Liver (tissue), 9 donors: ENCODE results near the gene REEP3. TPM values are rescaled to one million over a fixed set of nuclear protein-coding genes. Genes with fewer than 3 reads are reported as not detected.

Experiments used
- DNase-seq: peaks from one replicate; pipeline ENCODE4 v3.0.0-alpha.2; 2017; ENCODE audit warnings: low spot score
- H3K27ac ChIP-seq, 2 donors: one replicate each; pipeline ENCODE4 v1.7.0; 2013; ENCODE audit warnings: inconsistent platforms in 2 of 2, low read length in 2 of 2, control low read depth in 1 of 2, low read depth in 1 of 2, mild to moderate bottlenecking in 1 of 2
- H3K27me3 ChIP-seq, 4 donors: one replicate each; pipeline versions ENCODE4 v1.6.1 to v1.7.0; 2013; ENCODE audit warnings: low read length in 3 of 4, inconsistent platforms in 1 of 4, mild to moderate bottlenecking in 1 of 4, moderate library complexity in 1 of 4; ENCODE audit not compliant: control insufficient read depth in 4 of 4, insufficient read depth in 4 of 4
- H3K36me3 ChIP-seq, 4 donors: one replicate each; pipeline versions ENCODE4 v1.6.1 to v1.7.0; 2013; ENCODE audit warnings: low read length in 3 of 4, mild to moderate bottlenecking in 3 of 4, low read depth in 1 of 4, moderate library complexity in 1 of 4; ENCODE audit not compliant: control insufficient read depth in 4 of 4, insufficient read depth in 3 of 4
- H3K4me1 ChIP-seq, 4 donors: one replicate each; pipeline versions ENCODE4 v1.6.1 to v1.7.0; 2013; ENCODE audit warnings: low read length in 3 of 4, mild to moderate bottlenecking in 3 of 4, moderate library complexity in 1 of 4; ENCODE audit not compliant: control insufficient read depth in 4 of 4, insufficient read depth in 4 of 4
- H3K4me3 ChIP-seq, 3 donors: one replicate each; pipeline versions ENCODE4 v1.6.1 to v1.7.0; 2013; ENCODE audit warnings: low read length in 3 of 3, control low read depth in 1 of 3, low read depth in 1 of 3, mild to moderate bottlenecking in 1 of 3
- H3K9ac ChIP-seq, 2 donors: one replicate each; pipeline ENCODE4 v1.7.0; 2013; ENCODE audit warnings: low read length in 2 of 2, mild to moderate bottlenecking in 2 of 2, moderate library complexity in 2 of 2, control low read depth in 1 of 2, low read depth in 1 of 2
- H3K9me3 ChIP-seq, 4 donors: one replicate each; pipeline versions ENCODE4 v1.6.1 to v1.7.0; 2013; ENCODE audit warnings: low read length in 3 of 4; ENCODE audit not compliant: control insufficient read depth in 4 of 4
- ATF3 ChIP-seq: IDR thresholded peaks from 2 replicates; pipeline ENCODE4 v1.6.1; 2016; ENCODE audit warnings: antibody characterized with exemption
- CTCF ChIP-seq: fragments of 150-350 bp; IDR thresholded peaks from 2 replicates; pipeline ENCODE4 v1.5.1; 2017; ENCODE audit warnings: improper control_type of control experiment, low read depth, low read length; ENCODE audit not compliant: missing input control
- EGR1 ChIP-seq, 2 donors: IDR thresholded peaks; 2 replicates each; pipeline ENCODE4 v1.6.1; 2016 to 2018; ENCODE audit warnings: antibody characterized with exemption in 2 of 2, low read depth in 2 of 2
- FOXA1 ChIP-seq: IDR thresholded peaks from 2 replicates; pipeline ENCODE4 v1.6.1; 2016; ENCODE audit warnings: antibody characterized with exemption
- FOXA2 ChIP-seq: IDR thresholded peaks from 2 replicates; pipeline ENCODE4 v1.6.1; 2016; ENCODE audit warnings: antibody characterized with exemption
- GABPA ChIP-seq, 2 donors: IDR thresholded peaks in 1 of 2; conservative IDR thresholded peaks in 1 of 2; 2 replicates each; pipeline ENCODE4 v1.6.1; 2016; ENCODE audit warnings: antibody characterized with exemption in 2 of 2, mild to moderate bottlenecking in 1 of 2, moderate library complexity in 1 of 2
- HNF4A ChIP-seq, 2 donors: conservative IDR thresholded peaks; 2 replicates each; pipeline ENCODE4 v1.6.1; 2016; ENCODE audit warnings: antibody characterized with exemption in 2 of 2, mild to moderate bottlenecking in 2 of 2
- HNF4G ChIP-seq: IDR thresholded peaks from 2 replicates; pipeline ENCODE4 v1.6.1; 2016; ENCODE audit warnings: antibody characterized with exemption
- JUND ChIP-seq, 2 donors: IDR thresholded peaks; 2 replicates each; pipeline ENCODE4 v1.6.1; 2016; ENCODE audit warnings: antibody characterized with exemption in 2 of 2
- MAX ChIP-seq: IDR thresholded peaks from 2 replicates; pipeline ENCODE4 v1.6.1; 2016; ENCODE audit warnings: antibody characterized with exemption
- NR2F2 ChIP-seq: IDR thresholded peaks from 2 replicates; pipeline ENCODE4 v1.6.1; 2016; ENCODE audit warnings: antibody characterized with exemption
- RAD21 ChIP-seq, 2 donors: IDR thresholded peaks; 2 replicates each; pipeline ENCODE4 v1.6.1; 2016; ENCODE audit warnings: antibody characterized with exemption in 2 of 2, mild to moderate bottlenecking in 2 of 2
- REST ChIP-seq: IDR thresholded peaks from 2 replicates; pipeline ENCODE4 v1.6.1; 2016; ENCODE audit warnings: antibody characterized with exemption, mild to moderate bottlenecking
- RXRA ChIP-seq, 2 donors: IDR thresholded peaks; 2 replicates each; pipeline ENCODE4 v1.6.1; 2017 to 2018; ENCODE audit warnings: antibody characterized with exemption in 2 of 2, mild to moderate bottlenecking in 1 of 2
- SP1 ChIP-seq: IDR thresholded peaks from 2 replicates; pipeline ENCODE4 v1.6.1; 2018; ENCODE audit warnings: antibody characterized with exemption, mild to moderate bottlenecking
- TAF1 ChIP-seq: conservative IDR thresholded peaks from 2 replicates; pipeline ENCODE4 v1.6.1; 2016; ENCODE audit warnings: antibody characterized with exemption, mild to moderate bottlenecking
- YY1 ChIP-seq: IDR thresholded peaks from 2 replicates; pipeline ENCODE4 v1.6.1; 2016; ENCODE audit warnings: antibody characterized with exemption, mild to moderate bottlenecking
- ZBTB33 ChIP-seq: IDR thresholded peaks from 2 replicates; pipeline ENCODE4 v1.6.1; 2016; ENCODE audit warnings: antibody characterized with exemption
- WGBS: extraction: QIAGEN DNeasy Blood & Tissue Kit; methylation state at CpG from one replicate; pipeline ENCODE4 v1.1.7; 2013; 5-methylcytosine and 5-hydroxymethylcytosine counted together
- polyA plus RNA-seq, 2 donors: library from polyadenylated mRNA; stranded (reverse) in 1 of 2; unstranded in 1 of 2; fragments of 200-250 nt in 1 of 2; fragments of >200 nt in 1 of 2; fragmentation: Nextera tagmentation in 1 of 2; extraction: Ambion mirVana in 1 of 2; gene quantifications; one replicate each; pipeline versions ENCODE4 v1.2.1 to v1.2.3, GENCODE V29; 2013 to 2015
- total RNA-seq, 2 donors: library from RNA; depleted of rRNA; stranded (reverse); fragments of >200 nt; gene quantifications; one replicate each; pipeline ENCODE4 v1.2.3, GENCODE V29; 2014
- donor health status: healthy.
- donor health status: healthy.
- donor health status: healthy.
- donor health status: healthy.
- donor health status: healthy.

REEP3 gene
- total and polyA plus RNA-seq, 4 donors = 7.9 to 26.9 (median 18.2) TPM

- TF ChIP-seq REST = no peak
- TF ChIP-seq FOXA2 = no peak
- TF ChIP-seq RXRA (IDR thresholded peaks at IDR 0.05) = no peak
- no peak for TF ChIP-seq JUND (IDR thresholded peaks at IDR 0.05)
- TF ChIP-seq FOXA1 = no peak
- TF ChIP-seq TAF1 = no peak
Measured at GRCh38 chr10:63614371-63614891, 93.2 kb downstream of the REEP3 start (continued).

- H3K27me3 ChIP-seq = no peaks in the 10 kb centered on the region
- WGBS = 94% methylated on average over 3 of the region's 3 CpGs
- no peaks in the 10 kb centered on the region for H3K36me3 ChIP-seq
- no peaks in the 10 kb centered on the region for H3K4me1 ChIP-seq
- H3K9ac ChIP-seq = no peak overlapping the region
- no peaks in the 10 kb centered on the region for H3K9me3 ChIP-seq
- no peak for DNase-seq
- no peak overlapping the region for H3K4me3 ChIP-seq
- H3K27ac ChIP-seq = no peak overlapping the region
- TF ChIP-seq EGR1 (IDR thresholded peaks at IDR 0.05; ENCODE audit: low read depth in 2 of 2) (no peak), CTCF (no peak), ZBTB33 (no peak), GABPA (IDR thresholded peaks at IDR 0.05 in 1 of 2, conservative IDR thresholded peaks at IDR 0.05 in 1 of 2) (no peak), MAX (no peak), RXRA (IDR thresholded peaks at IDR 0.05) (no peak), HNF4G (no peak), REST (no peak), TAF1 (no peak), FOXA2 (no peak), ATF3 (no peak), JUND (IDR thresholded peaks at IDR 0.05) (no peak), FOXA1 (no peak), RAD21 (IDR thresholded peaks at IDR 0.05) (no peak), HNF4A (conservative IDR thresholded peaks at IDR 0.05) (no peak), SP1 (no peak), NR2F2 (no peak), YY1 (no peak)
Measured at GRCh38 chr10:63618552-63618951, 97.4 kb downstream of the REEP3 start.
